Activated T-cell treated with anti-CD3 and anti-CD28 coated beads for 24 hours (primary cell): ENCODE results near the gene EAF1.
"Not testable (repeated sequence)": the region's sequence is repeated elsewhere in the genome, so short reads cannot be mapped to it uniquely, and the experiment has no call there.

Source experiments
- DNase-seq: peaks from one replicate; pipeline ENCODE4 v3.0.0-alpha.2; 2020; ENCODE audit warnings: low read depth

The EAF1 gene

GRCh38 chr3:15479400-15480224, 52.2 kb downstream of the EAF1 start:
- DNase-seq: no peak

DNA sequence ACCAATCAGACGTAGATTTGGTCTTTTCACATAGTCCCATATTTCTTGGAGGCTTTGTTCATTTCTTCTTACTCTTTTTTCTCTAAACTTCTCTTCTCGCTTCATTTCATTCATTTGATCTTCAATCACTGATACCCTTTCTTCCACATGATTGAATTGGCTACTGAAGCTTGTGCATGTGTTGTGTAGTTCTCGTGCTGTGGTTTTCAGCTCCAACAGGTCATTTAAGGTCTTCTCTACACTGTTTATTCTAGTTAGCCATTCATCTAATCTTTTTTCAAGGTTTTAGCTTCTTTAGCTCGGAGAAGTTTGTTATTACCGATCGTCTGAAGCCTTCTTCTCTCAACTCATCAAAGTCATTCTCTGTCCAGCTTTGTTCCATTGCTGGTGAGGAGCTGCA, 57.2 kb downstream of the EAF1 start:
- DNase-seq: not testable (repeated sequence)

- no peak for DNase-seq
Observed at GRCh38 chr3:15486020-15486419, 58.6 kb downstream of the EAF1 start.

GRCh38 chr3:15486979-15487378, 59.6 kb downstream of the EAF1 start:
- DNase-seq: no peak

- no peak for DNase-seq
Observed at GRCh38 chr3:15488002-15488401, 60.6 kb downstream of the EAF1 start.

- DNase-seq: no peak
Observed at GRCh38 chr3:15490158-15490557, 62.8 kb downstream of the EAF1 start.

DNA sequence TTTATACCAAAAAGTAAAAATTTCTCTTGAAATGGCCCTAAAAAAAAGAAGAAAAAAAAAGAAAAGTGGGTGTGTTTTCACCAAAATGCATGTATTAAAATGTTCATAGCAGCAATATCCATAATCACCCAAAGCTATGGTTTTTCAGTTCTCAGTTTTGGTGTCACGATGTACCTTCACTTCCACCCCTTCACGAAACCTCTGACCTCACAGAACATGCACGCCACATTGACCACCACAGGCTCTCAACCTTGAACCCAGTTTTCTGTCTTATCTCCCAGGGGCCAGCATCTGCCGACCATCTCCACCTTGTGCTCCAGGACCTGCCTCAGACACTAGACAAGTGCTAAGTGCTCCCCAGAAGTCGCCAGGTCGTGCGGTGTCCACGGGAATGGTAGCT, 63.7 kb downstream of the EAF1 start:
- no peak for DNase-seq
